ENCODE measurements around the gene CTIF. TPM values are rescaled to one million over a fixed set of nuclear protein-coding genes. Genes with fewer than 3 reads are reported as not detected.

The CTIF gene
- total RNA-seq, 2 experiments from 2014 or later: 3.2 to 3.5 TPM

- TF ChIP-seq, protein P1, sequence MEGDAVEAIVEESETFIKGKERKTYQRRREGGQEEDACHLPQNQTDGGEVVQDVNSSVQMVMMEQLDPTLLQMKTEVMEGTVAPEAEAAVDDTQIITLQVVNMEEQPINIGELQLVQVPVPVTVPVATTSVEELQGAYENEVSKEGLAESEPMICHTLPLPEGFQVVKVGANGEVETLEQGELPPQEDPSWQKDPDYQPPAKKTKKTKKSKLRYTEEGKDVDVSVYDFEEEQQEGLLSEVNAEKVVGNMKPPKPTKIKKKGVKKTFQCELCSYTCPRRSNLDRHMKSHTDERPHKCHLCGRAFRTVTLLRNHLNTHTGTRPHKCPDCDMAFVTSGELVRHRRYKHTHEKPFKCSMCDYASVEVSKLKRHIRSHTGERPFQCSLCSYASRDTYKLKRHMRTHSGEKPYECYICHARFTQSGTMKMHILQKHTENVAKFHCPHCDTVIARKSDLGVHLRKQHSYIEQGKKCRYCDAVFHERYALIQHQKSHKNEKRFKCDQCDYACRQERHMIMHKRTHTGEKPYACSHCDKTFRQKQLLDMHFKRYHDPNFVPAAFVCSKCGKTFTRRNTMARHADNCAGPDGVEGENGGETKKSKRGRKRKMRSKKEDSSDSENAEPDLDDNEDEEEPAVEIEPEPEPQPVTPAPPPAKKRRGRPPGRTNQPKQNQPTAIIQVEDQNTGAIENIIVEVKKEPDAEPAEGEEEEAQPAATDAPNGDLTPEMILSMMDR (IDR thresholded peaks at IDR 0.05): no peak
- ATAC-seq: no peak
- Mint-ChIP-seq H3K27ac (no peak overlapping the region), H3K27me3 (no peaks in the 10 kb centered on the region), H3K4me3 (no peak overlapping the region), H3K4me1 (ENCODE audit: low read depth) (no peaks in the 10 kb centered on the region), H3K9me3 (no peaks in the 10 kb centered on the region), H3K36me3 (ENCODE audit: low read depth) (no peaks in the 10 kb centered on the region)
- CTCF ChIA-PET: no interaction called here
- intact Hi-C loops (cut with micrococcal nuclease): no loop called here
- POLR2A ChIA-PET: interaction anchor here (0.6 kb wide), 1 partner anchor 26 kb away, joined by 3 read pairs; no protein-coding TSS in a partner anchor
- DNase-seq: no peak
Observed at GRCh38 chr18:48740851-48741485, 202.1 kb downstream of the CTIF start.

GRCh38 chr18:48741866-48742265, 203.0 kb downstream of the CTIF start:
- TF ChIP-seq, protein P1 (IDR thresholded peaks at IDR 0.05): no peak
- Mint-ChIP-seq H3K36me3 (ENCODE audit: low read depth) (no peaks in the 10 kb centered on the region), H3K4me1 (ENCODE audit: low read depth) (no peaks in the 10 kb centered on the region), H3K27me3 (no peaks in the 10 kb centered on the region), H3K9me3 (no peaks in the 10 kb centered on the region), H3K27ac (no peak overlapping the region), H3K4me3 (no peak overlapping the region)
- ChIA-PET POLR2A (no interaction called here), CTCF (interaction anchor here (0.6 kb wide), 1 partner anchor 436 kb away, joined by 3 read pairs; no protein-coding TSS in a partner anchor)
- intact Hi-C loops (cut with micrococcal nuclease): no loop called here
- ATAC-seq (no peak), DNase-seq (no peak)

GRCh38 chr18:48742304-48742703, 203.5 kb downstream of the CTIF start:
- ATAC-seq (no peak), DNase-seq (no peak)
- Mint-ChIP-seq H3K36me3 (ENCODE audit: low read depth) (no peaks in the 10 kb centered on the region), H3K27ac (no peak overlapping the region), H3K27me3 (no peaks in the 10 kb centered on the region), H3K4me3 (no peak overlapping the region), H3K9me3 (no peaks in the 10 kb centered on the region), H3K4me1 (ENCODE audit: low read depth) (no peaks in the 10 kb centered on the region)
- POLR2A ChIA-PET: no interaction called here
- TF ChIP-seq, protein P1 (IDR thresholded peaks at IDR 0.05): no peak
- intact Hi-C loops (cut with micrococcal nuclease): no loop called here
- CTCF ChIA-PET: interaction anchor here (0.6 kb wide), 1 partner anchor 436 kb away, joined by 3 read pairs; no protein-coding TSS in a partner anchor

DNA sequence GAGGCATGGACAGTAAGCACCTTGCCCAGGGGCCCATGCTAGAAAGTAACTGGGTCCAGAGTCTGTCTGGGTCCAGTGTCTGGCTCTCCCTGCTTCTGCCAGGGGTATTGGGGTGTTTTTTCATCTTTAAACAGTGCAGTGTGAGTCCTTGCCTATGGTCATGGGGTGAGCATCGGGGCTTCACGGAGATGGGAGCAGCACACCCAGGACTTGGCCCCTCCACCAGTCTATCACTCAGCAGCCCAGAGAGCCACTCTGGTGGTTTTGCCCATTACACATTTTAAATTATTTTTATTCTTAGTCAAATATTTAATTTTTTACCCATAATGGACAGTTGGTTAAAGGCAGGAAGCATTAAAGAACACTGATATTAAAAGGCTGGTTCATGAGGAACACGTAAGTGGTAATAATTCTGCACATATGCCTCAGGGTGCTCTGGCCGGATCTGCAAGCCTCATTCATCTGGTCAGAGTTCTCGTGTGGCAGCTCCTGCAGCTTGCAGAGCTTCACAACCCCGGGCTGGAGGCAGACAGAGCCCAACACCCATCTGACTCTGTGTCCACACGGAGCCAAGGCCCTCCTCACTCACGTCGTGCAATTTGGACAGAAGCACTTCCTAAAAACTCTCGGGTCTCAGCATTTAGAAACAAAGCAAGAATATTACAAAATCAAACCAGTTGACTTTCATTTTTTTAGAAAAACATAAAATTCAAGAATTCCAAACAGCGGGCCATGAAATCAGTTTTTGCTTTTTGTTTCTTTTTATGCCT, 204.1 kb downstream of the CTIF start:
- no peak for ATAC-seq
- POLR2A ChIA-PET: no interaction called here
- DNase-seq: no peak

More for the DNA sequence above, 204.1 kb downstream of the CTIF start:
- Mint-ChIP-seq H3K27me3 (no peaks in the 10 kb centered on the region), H3K9me3 (no peaks in the 10 kb centered on the region), H3K4me1 (ENCODE audit: low read depth) (no peaks in the 10 kb centered on the region), H3K27ac (no peak overlapping the region), H3K36me3 (ENCODE audit: low read depth) (no peaks in the 10 kb centered on the region), H3K4me3 (no peak overlapping the region)
- TF ChIP-seq, protein P1 (IDR thresholded peaks at IDR 0.05): no peak
- intact Hi-C loops (cut with micrococcal nuclease): no loop called here
- CTCF ChIA-PET: interaction anchor here (0.6 kb wide), 1 partner anchor 435 kb away, joined by 3 read pairs; no protein-coding TSS in a partner anchor
